Measurements from ENCODE around the gene TRERF1. TPM values are rescaled to one million over a fixed set of nuclear protein-coding genes. Genes with fewer than 3 reads are reported as not detected.
A peak's percentile ranks its signal among the peaks of the same experiment; 100 is the strongest.
"Not testable (repeated sequence)": the region's sequence is repeated elsewhere in the genome, so short reads cannot be mapped to it uniquely, and the experiment has no call there.

Gene TRERF1
- polyA plus RNA-seq, 3 donors: 14.1 to 18.3 (median 15.8) TPM

GRCh38 chr6:42337985-42338743 is 113.6 kb downstream of the TRERF1 start:
- DNase-seq: peak; percentile 12

GRCh38 chr6:42336431-42336830 is 115.3 kb downstream of the TRERF1 start:
- DNase-seq: no peak

- no peak for DNase-seq
These were observed 115.8 kb downstream of the TRERF1 start for GRCh38 chr6:42335896-42336295.

GRCh38 chr6:42334870-42335269 is 116.9 kb downstream of the TRERF1 start:
- no peak for DNase-seq

- no peak for DNase-seq
These were observed 118.1 kb downstream of the TRERF1 start for GRCh38 chr6:42333612-42334011.

- DNase-seq: no peak
These were observed 118.8 kb downstream of the TRERF1 start for GRCh38 chr6:42332916-42333315.

GRCh38 chr6:42331019-42331418 is 120.7 kb downstream of the TRERF1 start:
- DNase-seq: no peak

GRCh38 chr6:42326248-42326647 is 125.5 kb downstream of the TRERF1 start:
- no peak for DNase-seq

GRCh38 chr6:42324656-42325324 is 126.9 kb downstream of the TRERF1 start:
- DNase-seq: not testable (repeated sequence)

GRCh38 chr6:42322676-42323075 is 129.1 kb downstream of the TRERF1 start:
- DNase-seq: no peak

GRCh38 chr6:42321976-42322375 is 129.8 kb downstream of the TRERF1 start:
- DNase-seq: no peak

GRCh38 chr6:42320762-42321161 is 131.0 kb downstream of the TRERF1 start:
- DNase-seq: no peak

GRCh38 chr6:42318480-42318879 is 133.2 kb downstream of the TRERF1 start:
- no peak for DNase-seq

- no peak for DNase-seq
These were observed 134.7 kb downstream of the TRERF1 start for GRCh38 chr6:42316981-42317380.

GRCh38 chr6:42315991-42316970 is 135.4 kb downstream of the TRERF1 start:
- no peak for DNase-seq

GRCh38 chr6:42315259-42315990 is 136.3 kb downstream of the TRERF1 start:
- DNase-seq: no peak

- no peak for DNase-seq
These were observed 137.0 kb downstream of the TRERF1 start for GRCh38 chr6:42314571-42315258.

- no peak for DNase-seq
These were observed 137.7 kb downstream of the TRERF1 start for GRCh38 chr6:42313941-42314570.

GRCh38 chr6:42313038-42313437 is 138.7 kb downstream of the TRERF1 start:
- no peak for DNase-seq

GRCh38 chr6:42307141-42307470 is 144.6 kb downstream of the TRERF1 start:
- DNase-seq: no peak

Measured in renal pelvis (tissue), 4 donors.